Ectodermal cell (in vitro differentiated cells): ENCODE measurements around the gene TMEM213.

ENCODE experiments used
- H3K27ac ChIP-seq: 2 replicates; pipeline ENCODE4 v1.7.0; 2013; ENCODE audit warnings: mild to moderate bottlenecking, low read depth, low read length; ENCODE audit not compliant: insufficient read depth, poor library complexity, severe bottlenecking
- H3K27me3 ChIP-seq: 2 replicates; pipeline ENCODE4 v1.7.0; 2013; ENCODE audit warnings: mild to moderate bottlenecking, low read length; ENCODE audit not compliant: insufficient read depth, control insufficient read depth, poor library complexity, severe bottlenecking
- H3K36me3 ChIP-seq: one replicate; pipeline ENCODE4 v1.7.0; 2013; ENCODE audit warnings: low read length; ENCODE audit not compliant: control insufficient read depth, insufficient read depth
- H3K4me1 ChIP-seq: one replicate; pipeline ENCODE4 v1.7.0; 2013; ENCODE audit warnings: low read length; ENCODE audit not compliant: control insufficient read depth, insufficient read depth
- H3K4me3 ChIP-seq: 2 replicates; pipeline ENCODE4 v1.7.0; 2013; ENCODE audit warnings: low read depth, low read length, control low read depth; ENCODE audit not compliant: insufficient read depth
- H3K9me3 ChIP-seq: 2 replicates; pipeline ENCODE4 v1.7.0; 2013; ENCODE audit warnings: mild to moderate bottlenecking, low read length, moderate library complexity; ENCODE audit not compliant: control insufficient read depth
- WGBS, 2 experiments: methylation state at CpG; one replicate each; pipeline ENCODE4 v1.1.7; 2013; ENCODE audit warnings: missing lambda C conversion rate in 2 of 2; 5-methylcytosine and 5-hydroxymethylcytosine counted together

TMEM213 gene

DNA sequence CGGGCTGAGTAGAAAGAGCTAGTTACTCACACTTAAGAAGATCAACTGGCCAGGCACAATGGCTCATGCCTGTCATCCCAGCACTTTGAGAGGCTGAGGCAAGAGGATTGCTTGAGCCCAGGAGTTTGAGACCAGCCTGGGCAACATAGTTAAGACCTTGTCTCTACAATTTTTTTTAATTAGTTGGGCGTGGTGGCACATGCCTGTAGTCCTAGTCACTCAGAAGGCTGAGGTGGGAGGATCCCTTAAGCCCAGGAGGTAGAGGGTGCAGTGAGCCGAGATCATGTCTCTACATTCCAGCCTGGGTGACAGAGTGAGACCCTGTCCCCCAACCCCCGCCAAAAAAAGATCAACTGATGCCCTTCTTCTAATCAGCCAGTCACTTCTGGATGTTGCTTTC, 74.8 kb downstream of the TMEM213 start:
- 84 to 92% methylated on average over 4 of the region's 4 CpGs for WGBS, 2 experiments
- H3K4me3 ChIP-seq, result no peak overlapping the region
- H3K27ac ChIP-seq, result no peak overlapping the region
- H3K36me3 ChIP-seq, result peaks cover 27% of the 10 kb centered on the region
- peaks cover 11% of the 10 kb centered on the region for H3K4me1 ChIP-seq
- no peaks in the 10 kb centered on the region for H3K27me3 ChIP-seq
- H3K9me3 ChIP-seq, result no peaks in the 10 kb centered on the region

DNA sequence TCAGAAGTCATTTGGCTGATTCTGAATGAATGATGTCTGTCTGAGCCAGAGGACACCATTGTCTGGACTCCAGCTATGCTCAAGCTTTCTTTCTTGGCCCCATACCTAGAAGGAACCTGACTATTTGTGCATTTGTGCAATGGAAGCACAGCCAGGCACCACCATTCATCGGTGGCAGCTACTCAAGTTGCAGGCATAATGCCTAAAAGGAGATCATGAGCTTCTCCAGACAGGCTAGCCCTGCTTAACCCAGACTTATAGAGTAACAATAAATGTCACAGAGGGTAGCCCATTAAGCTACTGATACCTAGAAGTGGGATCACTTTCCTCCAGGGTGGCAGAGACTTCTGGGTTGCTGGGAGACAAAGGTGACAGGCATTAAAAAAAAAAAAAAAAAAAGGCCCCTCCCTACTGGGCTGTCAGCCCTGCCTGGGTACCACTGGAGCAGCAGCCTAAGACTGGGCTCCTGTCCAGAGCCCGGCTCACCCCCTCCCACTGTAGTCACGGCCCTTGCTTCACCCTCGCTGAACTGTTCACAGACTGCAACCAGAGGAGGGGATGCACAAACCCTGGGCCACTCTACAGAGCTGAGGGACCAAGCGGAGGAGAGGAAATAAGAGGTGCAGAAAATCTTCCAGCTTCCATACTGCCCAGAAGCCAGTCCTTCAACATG, 75.6 kb downstream of the TMEM213 start:
- peaks cover 22% of the 10 kb centered on the region for H3K36me3 ChIP-seq
- H3K9me3 ChIP-seq, result no peaks in the 10 kb centered on the region
- peaks cover 11% of the 10 kb centered on the region for H3K4me1 ChIP-seq
- no peak overlapping the region for H3K4me3 ChIP-seq
- H3K27me3 ChIP-seq, result no peaks in the 10 kb centered on the region
- no peak overlapping the region for H3K27ac ChIP-seq
- 84 to 92% methylated on average over 5 of the region's 5 CpGs for WGBS, 2 experiments

DNA sequence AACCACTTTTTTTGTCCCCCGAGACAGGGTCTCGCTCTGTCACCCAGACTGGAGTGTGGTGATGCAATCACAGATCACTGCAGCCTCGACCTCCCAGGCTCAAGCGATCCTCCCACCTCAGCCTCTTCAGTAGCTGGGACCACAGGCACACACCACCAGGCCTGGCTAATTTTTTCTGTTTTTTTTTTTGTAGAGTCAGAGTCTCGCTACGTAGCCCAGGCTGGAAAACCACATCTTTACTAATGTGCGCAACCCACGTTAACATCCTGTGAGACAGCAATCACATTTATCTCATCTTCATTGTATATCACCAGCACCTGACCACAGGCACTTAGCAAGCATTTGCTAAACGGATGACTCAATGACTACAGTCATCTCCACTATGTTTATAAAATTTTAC, 78.0 kb downstream of the TMEM213 start:
- Histone ChIP-seq H3K27me3 (no peaks in the 10 kb centered on the region), H3K36me3 (peaks cover 15% of the 10 kb centered on the region), H3K27ac (no peak overlapping the region), H3K4me1 (peaks cover 11% of the 10 kb centered on the region), H3K4me3 (no peak overlapping the region), H3K9me3 (no peaks in the 10 kb centered on the region)
- WGBS, 2 experiments, result 94 to 96% methylated on average over 9 of the region's 9 CpGs

DNA sequence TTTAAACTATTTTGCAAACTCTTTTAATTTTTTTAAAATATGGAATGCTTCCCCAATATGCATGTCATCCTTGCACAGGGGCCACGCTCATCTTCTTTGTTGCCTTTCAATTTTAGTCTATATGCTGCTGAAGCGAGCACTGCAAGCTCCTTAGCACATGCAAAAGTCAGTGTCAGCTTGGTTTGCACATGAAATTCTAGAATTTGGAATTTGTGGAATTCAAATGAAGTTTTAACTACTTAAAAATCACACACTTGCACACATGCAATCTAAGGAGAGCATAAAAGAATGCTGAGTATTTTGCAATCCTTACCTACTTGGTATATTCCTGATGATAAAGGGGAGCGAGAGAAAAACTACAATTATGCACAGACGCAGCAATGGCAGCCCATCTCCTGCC, 78.5 kb downstream of the TMEM213 start:
- H3K27me3 ChIP-seq, result no peaks in the 10 kb centered on the region
- 98 to 99% methylated on average over 4 of the region's 4 CpGs for WGBS, 2 experiments
- H3K36me3 ChIP-seq, result peaks cover 18% of the 10 kb centered on the region
- H3K4me1 ChIP-seq, result peaks cover 11% of the 10 kb centered on the region
- H3K4me3 ChIP-seq, result no peak overlapping the region
- no peaks in the 10 kb centered on the region for H3K9me3 ChIP-seq
- H3K27ac ChIP-seq, result no peak overlapping the region

DNA sequence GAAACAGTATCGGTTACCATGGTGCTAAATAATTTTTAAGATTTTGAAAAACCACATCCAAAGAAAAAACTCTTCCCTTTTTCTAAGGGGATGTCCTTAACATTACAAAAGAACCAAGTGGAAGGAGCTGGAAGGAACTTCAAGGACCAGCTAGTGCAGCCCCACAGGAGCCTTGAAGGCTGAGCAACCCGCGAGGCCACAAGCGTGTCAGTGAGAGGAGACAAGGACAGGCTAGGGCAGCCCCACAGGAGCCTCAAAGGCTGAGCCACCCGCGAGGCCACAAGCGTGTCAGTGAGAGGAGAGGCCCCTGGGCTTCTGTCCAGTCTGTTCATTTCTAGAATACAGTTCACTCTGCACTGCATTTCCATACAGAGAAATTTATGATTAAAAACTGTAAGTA, 80.3 kb downstream of the TMEM213 start:
- H3K27me3 ChIP-seq, result no peaks in the 10 kb centered on the region
- H3K9me3 ChIP-seq, result no peaks in the 10 kb centered on the region
- H3K4me3 ChIP-seq, result no peak overlapping the region
- 90 to 95% methylated on average over 7 of the region's 7 CpGs for WGBS, 2 experiments
- no peak overlapping the region for H3K27ac ChIP-seq
- H3K4me1 ChIP-seq, result peaks cover 6% of the 10 kb centered on the region
- peaks cover 19% of the 10 kb centered on the region for H3K36me3 ChIP-seq

DNA sequence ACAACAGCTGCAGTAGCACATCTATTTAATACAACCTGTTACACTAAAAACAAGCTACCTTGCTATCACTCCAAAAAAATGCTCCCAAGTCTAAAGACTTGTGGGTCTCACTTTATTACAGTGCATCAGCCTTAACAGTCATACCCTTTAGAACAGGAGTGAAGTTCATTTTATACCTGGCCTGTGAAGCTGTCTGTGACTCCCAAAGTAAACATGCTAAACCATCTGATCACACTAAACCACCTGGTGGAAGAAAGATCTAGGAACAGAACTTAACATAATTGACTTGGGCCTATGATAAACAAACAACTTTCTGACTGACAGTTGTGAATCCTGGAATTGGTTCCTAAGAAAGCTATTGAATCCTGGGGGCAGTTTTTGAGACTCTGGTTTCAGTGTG, 81.1 kb downstream of the TMEM213 start:
- Histone ChIP-seq H3K4me3 (no peak overlapping the region), H3K36me3 (peaks cover 19% of the 10 kb centered on the region), H3K27me3 (no peaks in the 10 kb centered on the region), H3K4me1 (no peaks in the 10 kb centered on the region), H3K27ac (no peak overlapping the region), H3K9me3 (no peaks in the 10 kb centered on the region)

DNA sequence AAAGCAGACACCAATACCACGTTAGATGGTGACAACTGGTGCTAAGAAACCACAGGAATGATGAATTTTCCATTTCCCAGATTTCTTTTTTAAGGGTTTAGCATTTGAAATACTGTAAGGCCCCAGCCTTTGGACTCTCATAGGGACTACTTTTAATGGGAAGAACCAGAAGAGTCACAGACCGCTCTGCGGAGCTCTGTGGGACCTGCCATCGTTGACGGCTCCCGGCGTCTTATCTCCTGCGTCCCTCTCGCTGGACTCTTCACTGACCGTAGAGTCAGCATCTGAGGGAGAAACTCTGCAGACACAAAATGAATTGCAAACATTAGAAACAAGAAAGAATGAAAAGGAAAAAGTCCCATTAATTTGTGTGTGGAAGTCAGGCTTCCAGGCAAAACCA, 81.6 kb downstream of the TMEM213 start:
- WGBS, 2 experiments, result 94 to 96% methylated on average over 10 of the region's 10 CpGs
- H3K4me3 ChIP-seq, result no peak overlapping the region
- no peak overlapping the region for H3K27ac ChIP-seq
- H3K9me3 ChIP-seq, result no peaks in the 10 kb centered on the region
- no peaks in the 10 kb centered on the region for H3K27me3 ChIP-seq
- H3K4me1 ChIP-seq, result no peaks in the 10 kb centered on the region
- H3K36me3 ChIP-seq, result peaks cover 19% of the 10 kb centered on the region

DNA sequence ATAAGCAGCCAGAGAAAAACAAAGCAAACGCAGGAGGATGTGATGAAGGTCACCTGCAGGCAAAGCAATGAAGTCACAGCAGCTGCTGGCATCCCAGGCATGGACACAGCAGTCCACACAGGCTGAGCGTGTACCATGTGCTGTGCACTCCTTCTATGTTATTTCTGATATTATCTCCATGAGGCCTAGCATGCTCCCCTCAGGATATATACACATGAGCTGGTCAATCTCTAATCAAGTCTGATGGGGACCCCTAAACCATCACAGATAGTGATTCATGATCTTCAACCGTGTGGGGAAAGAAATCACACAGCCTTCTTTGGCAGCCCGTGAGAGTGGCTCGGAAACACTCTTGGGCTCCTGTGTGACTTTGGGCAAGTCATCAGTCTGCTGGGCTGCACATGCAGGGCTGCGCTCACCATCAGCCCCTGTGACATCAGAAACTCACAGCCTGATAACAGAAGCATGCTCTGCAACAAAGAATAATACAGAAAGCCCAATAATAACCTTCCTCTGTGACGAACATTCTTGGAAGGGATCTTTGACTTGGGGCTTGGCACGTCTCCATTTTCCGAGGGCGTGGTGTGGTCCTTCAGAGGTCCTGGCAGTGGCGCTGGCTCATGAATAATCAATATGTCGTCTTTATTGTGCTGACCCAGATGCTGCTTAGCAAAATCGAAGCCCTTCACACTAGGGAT, 83.2 kb downstream of the TMEM213 start:
- H3K36me3 ChIP-seq, result peaks cover 19% of the 10 kb centered on the region
- no peaks in the 10 kb centered on the region for H3K27me3 ChIP-seq
- H3K4me3 ChIP-seq, result no peak overlapping the region
- no peak overlapping the region for H3K27ac ChIP-seq
- WGBS, 2 experiments, result 95% methylated on average over 13 of the region's 13 CpGs
- H3K4me1 ChIP-seq, result no peaks in the 10 kb centered on the region
- H3K9me3 ChIP-seq, result no peaks in the 10 kb centered on the region

DNA sequence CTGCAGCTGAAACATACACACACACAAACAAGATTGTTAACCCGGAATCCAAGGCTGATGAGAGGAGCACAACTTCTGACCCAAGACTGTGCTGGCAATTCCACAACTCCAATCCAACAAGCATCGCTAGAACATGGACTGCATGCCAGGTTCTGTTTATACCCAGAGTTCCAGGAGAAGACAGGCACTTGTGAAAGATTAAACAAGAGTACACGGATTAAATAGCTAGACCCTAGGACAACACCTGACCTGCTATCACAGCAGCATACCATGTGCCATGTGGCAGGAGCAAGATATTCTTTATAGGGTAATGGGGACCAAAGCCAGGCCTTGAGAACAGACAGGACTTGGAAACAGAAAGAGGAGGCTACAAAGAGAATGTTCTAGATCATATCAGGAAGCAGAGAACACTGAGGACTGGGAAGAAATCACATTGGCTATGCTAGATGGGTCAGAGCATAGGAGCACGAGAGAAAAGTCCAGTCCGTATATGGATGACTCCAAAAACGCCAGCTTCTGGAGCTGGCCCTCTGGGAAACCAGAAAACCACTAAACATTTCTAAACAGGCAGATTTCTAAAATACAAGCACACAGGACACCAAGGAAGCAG, 83.9 kb downstream of the TMEM213 start:
- H3K9me3 ChIP-seq, result no peaks in the 10 kb centered on the region
- H3K36me3 ChIP-seq, result peaks cover 16% of the 10 kb centered on the region
- H3K27me3 ChIP-seq, result no peaks in the 10 kb centered on the region
- H3K4me3 ChIP-seq, result no peak overlapping the region
- 89 to 90% methylated on average over 6 of the region's 6 CpGs for WGBS, 2 experiments
- H3K4me1 ChIP-seq, result no peaks in the 10 kb centered on the region
- no peak overlapping the region for H3K27ac ChIP-seq

DNA sequence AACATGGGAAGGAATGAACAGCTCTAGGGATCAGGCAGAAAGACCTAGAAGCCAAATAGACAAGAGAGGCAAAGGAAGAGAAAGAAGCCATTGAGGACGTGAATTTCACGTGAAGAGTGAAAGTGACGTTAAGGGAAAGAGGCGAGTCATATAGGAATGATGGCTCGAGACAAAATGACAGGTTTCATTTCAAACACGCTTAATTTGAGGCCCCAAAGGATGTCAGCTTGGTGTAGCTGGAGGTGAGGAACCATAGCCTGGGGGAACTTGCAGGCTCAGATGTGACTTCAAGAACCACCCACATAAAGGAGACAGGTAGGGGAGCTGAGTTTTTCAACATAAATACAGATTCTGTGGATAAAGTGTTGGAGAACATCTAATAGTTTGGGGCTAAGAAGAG, 84.5 kb downstream of the TMEM213 start:
- H3K4me1 ChIP-seq, result peaks cover under 1% of the 10 kb centered on the region
- peaks cover 15% of the 10 kb centered on the region for H3K36me3 ChIP-seq
- WGBS, 2 experiments, result 95 to 96% methylated on average over 6 of the region's 6 CpGs
- H3K27me3 ChIP-seq, result no peaks in the 10 kb centered on the region
- no peaks in the 10 kb centered on the region for H3K9me3 ChIP-seq
- no peak overlapping the region for H3K4me3 ChIP-seq
- H3K27ac ChIP-seq, result no peak overlapping the region
